ENCODE measurements around the gene ACER2. TPM values are rescaled to one million over a fixed set of nuclear protein-coding genes. Genes with fewer than 3 reads are reported as not detected.

Gene ACER2
- total RNA-seq: 1 to 10 TPM; 1.6 to 4.5 (median 3.9) TPM
- polyA plus RNA-seq: 1 to 10 TPM in 1 of 2 donors, under 1 TPM in 1; 0.95 to 1.5 TPM
- long read RNA-seq, donor 1, partial matches to known transcripts: 0 of 2 reads
- long read RNA-seq, donor 1, other reads (novel, unspliced or antisense): 2 of 2 reads
- long read RNA-seq, donor 2: 0 reads
- long read RNA-seq, donor 3, partial matches to known transcripts: 0 of 1 reads
- long read RNA-seq, donor 3, other reads (novel, unspliced or antisense): 0 of 1 reads

GRCh38 chr9:19408693-19409400, at the start of gene ACER2:
ACER2 (plus strand) TSS chr9:19409009; CDS start chr9:19409085, 76 bp downstream.
- ATAC-seq (peak; percentile 97 to 99 (median 98)), DNase-seq (peak; percentile 96 to 99 (median 97))
- peaks cover 0 to 2% (median 0%) of the 10 kb centered on the region in 12 donors for H3K9me3 ChIP-seq
- H3K27me3 ChIP-seq: no peaks in the 10 kb centered on the region
- H3K4me3 ChIP-seq: peak within 1 kb of the TSS; percentile 65 to 98 (median 89)
- WGBS, 4 donors: 0 to 1% (median 0%) methylated on average over 45 to 61 of the region's 61 CpGs
- H3K27ac ChIP-seq: peak within 1 kb of the TSS; percentile 83 to 96 (median 88)
- intact Hi-C loops (cut with DNase I): loop anchor here in 6 of 10 donors (1.0 to 2.0 kb wide), 4 partner anchors 22 to 48 kb away; partner anchors contain the start of gene RPS6 (in 6 of the 6)
- H3K4me1 ChIP-seq: peaks cover 0 to 26% (median 22%) of the 10 kb centered on the region in 12 donors
- H3K36me3 ChIP-seq: no peaks in the 10 kb centered on the region
- peak; percentile 70 to 96 for TF ChIP-seq POLR2A (IDR thresholded peaks at IDR 0.05)
- TF ChIP-seq CTCF (IDR thresholded peaks at IDR 0.05): peak in 4 of 12 donors; percentile 8 to 22 (median 13)

- ATAC-seq: no peak
- H3K27ac ChIP-seq: no peak overlapping the region
- intact Hi-C loops (cut with DNase I): no loop called here
- no peaks in the 10 kb centered on the region for H3K27me3 ChIP-seq
- no peak overlapping the region for H3K4me3 ChIP-seq
- WGBS, 4 donors: 90 to 97% (median 92%) methylated on average over 2 of the region's 2 CpGs
- no peak for DNase-seq
- H3K4me1 ChIP-seq: no peaks in the 10 kb centered on the region
- no peaks in the 10 kb centered on the region for H3K9me3 ChIP-seq
- H3K36me3 ChIP-seq: peaks cover 0 to 100% (median 94%) of the 10 kb centered on the region in 9 donors
- TF ChIP-seq POLR2A (IDR thresholded peaks at IDR 0.05) (no peak), CTCF (IDR thresholded peaks at IDR 0.05) (no peak)
Measured at GRCh38 chr9:19369107-19369506, 39.7 kb upstream of the ACER2 start.

GRCh38 chr9:19371942-19372341, 36.9 kb upstream of the ACER2 start:
- intact Hi-C loops (cut with DNase I): loop anchor here in 5 of 10 donors (10.0 kb wide), 7 partner anchors 67 to 277 kb away; partner anchors contain the start of genes DENND4C (in 1 of the 5), HAUS6 (in 1 of the 5) and PLIN2 (in 1 of the 5)
- H3K9me3 ChIP-seq: no peaks in the 10 kb centered on the region
- H3K27me3 ChIP-seq: no peaks in the 10 kb centered on the region
- no peak for TF ChIP-seq POLR2A (IDR thresholded peaks at IDR 0.05)
- no peak for TF ChIP-seq CTCF (IDR thresholded peaks at IDR 0.05)
- peaks cover 0 to 100% (median 95%) of the 10 kb centered on the region in 9 donors for H3K36me3 ChIP-seq
- no peak overlapping the region for H3K4me3 ChIP-seq
- H3K4me1 ChIP-seq: peaks cover 0 to 10% (median 0%) of the 10 kb centered on the region in 12 donors
- ATAC-seq (no peak), DNase-seq (no peak)
- H3K27ac ChIP-seq: no peak overlapping the region
- WGBS, 4 donors: 82 to 89% (median 84%) methylated on average over 5 of the region's 5 CpGs

GRCh38 chr9:19372567-19372966, 36.2 kb upstream of the ACER2 start:
- H3K4me1 ChIP-seq: peaks cover 0 to 16% (median 3%) of the 10 kb centered on the region in 12 donors
- no peak overlapping the region for H3K4me3 ChIP-seq
- no peaks in the 10 kb centered on the region for H3K9me3 ChIP-seq
- DNase-seq (no peak), ATAC-seq (no peak)
- H3K27ac ChIP-seq: no peak overlapping the region
- intact Hi-C loops (cut with DNase I): loop anchor here in 5 of 10 donors (10.0 kb wide), 7 partner anchors 68 to 278 kb away; partner anchors contain the start of genes DENND4C (in 1 of the 5), HAUS6 (in 1 of the 5) and PLIN2 (in 1 of the 5)
- no peak for TF ChIP-seq POLR2A (IDR thresholded peaks at IDR 0.05)
- no peak for TF ChIP-seq CTCF (IDR thresholded peaks at IDR 0.05)
- no peaks in the 10 kb centered on the region for H3K27me3 ChIP-seq
- H3K36me3 ChIP-seq: peaks cover 0 to 100% (median 95%) of the 10 kb centered on the region in 9 donors
- 93 to 97% (median 94%) methylated on average over 8 of the region's 8 CpGs for WGBS, 4 donors
